Stomach (tissue), 4 donors: Measurements from ENCODE around the gene GOLGA6A.
A peak's percentile ranks its signal among the peaks of the same experiment; 100 is the strongest.

ENCODE experiments used
- EP300 ChIP-seq: sonication (generic); formaldehyde crosslinking; IDR thresholded peaks from one replicate; pipeline ENCODE4 v1.6.1; 2017; ENCODE audit warnings: antibody characterized with exemption
- POLR2A ChIP-seq, 4 donors: fragments of 450-650 bp; IDR thresholded peaks; one replicate each; pipeline ENCODE4 v1.6.1; 2016; ENCODE audit warnings: antibody characterized with exemption in 4 of 4, control low read depth in 2 of 4, mild to moderate bottlenecking in 1 of 4, moderate library complexity in 1 of 4
- POLR2AphosphoS5 ChIP-seq, 3 donors: sonication (generic); formaldehyde crosslinking; IDR thresholded peaks; one replicate each; pipeline ENCODE4 v1.6.1; 2016; ENCODE audit warnings: antibody characterized with exemption in 3 of 3
- TF ChIP-seq, protein P1 (sequence below), 7 experiments: fragments of 450-650 bp in 4 of 7; fragments of 200-600 bp in 3 of 7; sonication (generic) in 3 of 7; IDR thresholded peaks; one replicate each; pipeline ENCODE4 v1.5.1; 2016 to 2019; ENCODE audit warnings: antibody characterized with exemption in 7 of 7, control low read depth in 2 of 7, mild to moderate bottlenecking in 1 of 7

DNA sequence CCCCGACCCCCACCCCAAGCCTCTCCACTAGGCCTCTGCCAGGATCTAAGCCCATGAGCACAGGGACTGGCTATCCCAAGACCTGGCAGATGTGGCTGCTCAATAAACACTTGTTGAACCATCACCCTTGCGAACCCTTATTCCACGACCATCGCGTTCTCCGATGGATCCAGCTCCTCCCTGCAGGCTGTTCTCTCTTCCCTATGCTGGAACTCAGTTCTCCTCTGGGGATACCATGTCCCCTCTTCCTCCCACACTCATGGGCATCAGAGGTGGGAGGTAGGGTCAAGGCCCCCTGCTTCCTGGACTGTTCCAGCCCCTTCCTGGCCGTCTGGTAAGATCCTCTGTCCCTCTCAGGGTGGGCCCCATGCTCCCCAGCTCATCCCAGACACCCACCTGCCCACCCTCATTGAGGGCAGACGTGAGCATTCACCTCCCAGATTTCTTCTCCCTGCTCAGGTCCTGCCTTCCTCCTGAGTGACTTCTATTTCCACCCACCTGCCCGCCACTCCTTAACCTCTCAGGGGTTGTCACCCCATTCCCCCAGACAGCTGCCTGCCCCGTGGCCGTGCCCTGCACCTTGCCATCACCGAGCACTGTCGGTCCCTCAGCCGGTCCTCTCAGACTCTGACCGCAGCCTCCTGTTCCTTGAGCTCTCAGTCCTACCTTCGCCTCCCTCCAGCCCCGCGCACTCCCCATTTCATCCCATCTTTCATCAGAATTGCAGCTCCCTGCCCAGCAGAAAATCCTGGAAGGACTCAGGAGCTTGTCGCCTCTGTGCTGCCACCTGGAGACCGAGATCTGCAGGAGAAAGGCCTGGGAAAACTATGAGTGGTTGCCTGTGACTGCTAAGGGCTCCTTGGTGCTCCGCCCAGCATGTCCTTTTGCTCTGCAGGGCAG lies 45.8 kb downstream of the GOLGA6A start:
- TF ChIP-seq POLR2A (IDR thresholded peaks at IDR 0.05) (no peak), POLR2AphosphoS5 (IDR thresholded peaks at IDR 0.05) (no peak), EP300 (no peak)
- TF ChIP-seq, protein P1, sequence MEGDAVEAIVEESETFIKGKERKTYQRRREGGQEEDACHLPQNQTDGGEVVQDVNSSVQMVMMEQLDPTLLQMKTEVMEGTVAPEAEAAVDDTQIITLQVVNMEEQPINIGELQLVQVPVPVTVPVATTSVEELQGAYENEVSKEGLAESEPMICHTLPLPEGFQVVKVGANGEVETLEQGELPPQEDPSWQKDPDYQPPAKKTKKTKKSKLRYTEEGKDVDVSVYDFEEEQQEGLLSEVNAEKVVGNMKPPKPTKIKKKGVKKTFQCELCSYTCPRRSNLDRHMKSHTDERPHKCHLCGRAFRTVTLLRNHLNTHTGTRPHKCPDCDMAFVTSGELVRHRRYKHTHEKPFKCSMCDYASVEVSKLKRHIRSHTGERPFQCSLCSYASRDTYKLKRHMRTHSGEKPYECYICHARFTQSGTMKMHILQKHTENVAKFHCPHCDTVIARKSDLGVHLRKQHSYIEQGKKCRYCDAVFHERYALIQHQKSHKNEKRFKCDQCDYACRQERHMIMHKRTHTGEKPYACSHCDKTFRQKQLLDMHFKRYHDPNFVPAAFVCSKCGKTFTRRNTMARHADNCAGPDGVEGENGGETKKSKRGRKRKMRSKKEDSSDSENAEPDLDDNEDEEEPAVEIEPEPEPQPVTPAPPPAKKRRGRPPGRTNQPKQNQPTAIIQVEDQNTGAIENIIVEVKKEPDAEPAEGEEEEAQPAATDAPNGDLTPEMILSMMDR (IDR thresholded peaks at IDR 0.05) = peak in 4 of 7 experiments; percentile 35 to 39 (median 38)
